T-helper 1 cell treated with Interleukin-12 subunit alpha and Interleukin-12 subunit beta and Interleukin-4 antibody, amounts not matched to agents 30 μg/mL and 1 μg/mL, for 36 hours (primary cell): ENCODE data around the gene RIPPLY2.

Experiments
- H3K27ac Mint-ChIP-seq: one replicate; pipeline ENCODE4 v1.8.0; 2021; ENCODE audit warnings: mild to moderate bottlenecking, mixed read lengths
- H3K27me3 Mint-ChIP-seq: one replicate; pipeline ENCODE4 v1.8.0; 2021; ENCODE audit warnings: low read depth, mixed read lengths
- H3K36me3 Mint-ChIP-seq: one replicate; pipeline ENCODE4 v1.8.0; 2021; ENCODE audit warnings: low read depth, mixed read lengths
- H3K4me1 Mint-ChIP-seq: one replicate; pipeline ENCODE4 v1.8.0; 2021; ENCODE audit warnings: low read depth, mixed read lengths
- H3K4me3 Mint-ChIP-seq: one replicate; pipeline ENCODE4 v1.8.0; 2021; ENCODE audit warnings: mild to moderate bottlenecking, moderate library complexity, mixed read lengths
- H3K9me3 Mint-ChIP-seq: one replicate; pipeline ENCODE4 v1.8.0; 2021; ENCODE audit warnings: mixed read lengths

RIPPLY2 gene

DNA sequence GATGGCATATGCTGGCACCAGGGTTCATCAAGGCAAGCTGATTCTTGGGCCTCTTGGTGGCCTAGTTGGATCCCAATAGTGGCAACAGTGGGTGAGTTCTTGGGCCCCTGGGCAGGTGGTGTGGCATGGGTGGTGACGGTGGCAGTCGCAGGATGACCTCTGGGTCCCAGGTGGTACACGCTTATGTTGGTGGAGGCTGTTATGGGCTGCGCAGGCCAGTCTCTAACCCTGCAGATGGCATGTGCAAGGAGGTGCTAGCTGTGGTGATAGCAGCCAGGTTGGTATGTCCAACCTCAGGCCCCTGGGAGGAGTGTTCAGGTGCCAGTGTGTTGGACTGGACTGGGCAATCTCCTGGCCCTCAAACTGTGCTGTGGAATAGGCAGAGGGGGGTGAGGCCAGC is 52.5 kb downstream of the RIPPLY2 start:
- H3K27me3 Mint-ChIP-seq, result no peaks in the 10 kb centered on the region
- H3K36me3 Mint-ChIP-seq, result peaks cover 7% of the 10 kb centered on the region
- no peak overlapping the region for H3K27ac Mint-ChIP-seq
- peaks cover 37% of the 10 kb centered on the region for H3K9me3 Mint-ChIP-seq
- H3K4me3 Mint-ChIP-seq, result no peak overlapping the region
- H3K4me1 Mint-ChIP-seq, result peaks cover 9% of the 10 kb centered on the region
